Dedifferentiated amniotic fluid mesenchymal stem cell (primary cell): ENCODE results near the gene DDX25.
"Not testable (repeated sequence)": the region's sequence is repeated elsewhere in the genome, so short reads cannot be mapped to it uniquely, and the experiment has no call there.

ENCODE experiments used
- DNase-seq: peaks from one replicate; pipeline ENCODE4 v3.0.0-alpha.2; 2016; ENCODE audit errors: extremely low spot score

Gene DDX25

GRCh38 chr11:125903711-125904659, at the start of gene DDX25:
TSS of gene DDX25 (plus strand) at chr11:125904508. CDS start at chr11:125904518, 10 bp downstream.
- DNase-seq, result no peak

DNA sequence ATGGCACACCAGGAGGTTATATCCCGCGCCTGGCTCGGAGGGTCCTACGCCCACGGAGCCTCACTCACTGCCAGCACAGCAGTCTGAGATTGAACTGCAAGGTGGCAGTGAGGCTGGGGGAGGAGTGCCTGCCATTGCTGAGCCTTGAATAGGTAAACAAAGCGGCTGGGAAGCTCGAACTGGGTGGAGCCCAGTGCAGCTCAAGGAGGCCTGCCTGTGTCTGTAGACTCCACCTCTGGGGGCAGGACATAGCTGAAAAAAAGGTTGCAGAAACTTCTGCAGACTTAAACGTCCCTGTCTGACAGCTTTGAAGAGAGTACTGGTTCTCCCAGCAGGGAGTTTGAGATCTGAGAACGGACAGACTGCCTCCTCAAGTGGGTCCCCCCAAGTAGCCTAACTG, 46.6 kb upstream of the DDX25 start:
- DNase-seq, result not testable (repeated sequence)

DNA sequence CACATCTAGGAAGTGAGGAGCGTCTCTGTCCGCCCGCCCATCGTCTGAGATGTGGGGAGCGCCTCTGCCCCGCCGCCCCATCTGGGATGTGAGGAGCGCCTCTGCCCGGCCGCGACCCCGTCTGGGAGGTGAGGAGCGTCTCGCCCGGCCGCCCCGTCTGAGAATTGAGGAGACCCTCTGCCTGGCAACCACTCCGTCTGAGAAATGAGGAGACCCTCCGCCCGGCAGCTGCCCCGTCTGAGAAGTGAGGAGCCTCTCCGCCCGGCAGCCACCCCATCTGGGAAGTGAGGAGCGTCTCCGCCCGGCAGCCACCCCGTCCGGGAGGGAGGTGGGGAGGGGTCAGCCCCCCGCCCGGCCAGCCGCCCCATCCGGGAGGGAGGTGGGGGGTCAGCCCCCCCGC, 41.5 kb upstream of the DDX25 start:
- DNase-seq, result not testable (repeated sequence)

GRCh38 chr11:125865354-125865753, 39.0 kb upstream of the DDX25 start:
- not testable (repeated sequence) for DNase-seq

- DNase-seq, result no peak
Observed at GRCh38 chr11:125869521-125869920, 34.8 kb upstream of the DDX25 start.

DNA sequence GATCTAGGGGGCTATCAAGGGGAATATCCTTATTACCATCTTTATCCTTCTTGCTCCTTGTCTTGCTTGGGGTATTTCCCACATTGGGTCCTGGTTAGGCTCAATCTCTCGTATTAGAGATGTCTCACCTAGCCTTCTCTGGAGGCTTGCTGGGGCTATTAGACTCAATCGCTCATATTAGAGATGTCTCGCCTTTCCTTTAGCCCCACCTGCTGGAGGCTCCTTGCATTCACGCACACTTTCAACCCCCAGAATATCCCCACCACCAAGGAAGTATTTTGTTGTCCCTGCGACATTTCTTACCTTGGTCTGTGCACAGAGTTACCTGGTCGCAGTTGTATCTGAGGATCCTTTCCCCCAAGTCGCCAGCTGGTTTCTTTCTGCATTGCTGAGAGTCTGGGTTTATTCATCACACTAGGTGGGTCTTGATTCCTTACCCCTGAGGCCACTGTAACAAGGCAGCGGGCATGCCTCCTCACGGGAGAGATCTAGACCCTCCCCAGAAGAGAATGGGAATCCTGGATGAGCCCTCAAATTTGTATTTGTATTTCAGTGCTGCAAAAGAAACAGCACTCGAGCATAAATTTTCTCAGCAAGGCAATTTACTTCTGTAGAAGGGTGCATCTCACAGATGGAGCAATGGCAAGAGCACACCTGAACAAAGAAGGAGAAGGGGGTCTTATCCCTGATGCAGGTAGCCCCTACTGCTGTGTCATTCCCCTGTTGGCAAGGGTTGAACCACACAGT, 32.7 kb upstream of the DDX25 start:
- no peak for DNase-seq

- no peak for DNase-seq
Observed at GRCh38 chr11:125872138-125872491, 32.2 kb upstream of the DDX25 start.

DNA sequence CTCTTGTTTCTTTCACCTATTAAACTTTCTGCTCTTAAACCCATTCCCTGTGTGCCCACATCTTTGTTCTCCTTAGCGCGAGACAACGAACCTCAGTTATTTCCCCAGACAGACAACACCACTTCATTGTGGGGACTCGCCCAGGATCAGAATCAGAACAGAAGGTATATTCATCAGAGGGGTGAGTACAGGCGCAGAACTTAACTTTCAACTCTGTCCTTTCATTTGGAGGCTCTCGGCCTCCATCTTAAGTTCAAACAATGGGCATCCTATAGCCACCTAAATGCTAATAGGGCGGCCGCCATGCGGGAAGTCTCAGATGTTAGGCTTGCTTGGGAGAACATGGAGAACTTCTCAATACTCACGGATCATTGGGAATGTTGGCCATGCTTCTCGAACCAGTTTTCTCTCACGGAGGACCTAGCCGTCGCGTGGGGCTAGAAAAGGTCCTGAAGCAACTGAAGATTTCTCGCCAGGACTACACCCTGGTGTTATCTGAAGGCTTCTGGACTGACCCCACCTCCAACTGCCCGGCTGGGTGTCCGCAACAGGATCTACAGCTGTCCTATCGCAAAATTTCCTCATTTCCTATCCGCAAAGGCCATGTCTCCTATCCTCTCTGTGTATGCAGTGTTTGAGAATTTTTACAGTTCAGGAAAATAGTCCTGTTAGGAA, 30.3 kb upstream of the DDX25 start:
- no peak for DNase-seq

- DNase-seq, result peak; percentile 63
Observed at GRCh38 chr11:125874556-125875124, 29.7 kb upstream of the DDX25 start.

GRCh38 chr11:125881291-125881690, 23.0 kb upstream of the DDX25 start:
- DNase-seq, result no peak

DNA sequence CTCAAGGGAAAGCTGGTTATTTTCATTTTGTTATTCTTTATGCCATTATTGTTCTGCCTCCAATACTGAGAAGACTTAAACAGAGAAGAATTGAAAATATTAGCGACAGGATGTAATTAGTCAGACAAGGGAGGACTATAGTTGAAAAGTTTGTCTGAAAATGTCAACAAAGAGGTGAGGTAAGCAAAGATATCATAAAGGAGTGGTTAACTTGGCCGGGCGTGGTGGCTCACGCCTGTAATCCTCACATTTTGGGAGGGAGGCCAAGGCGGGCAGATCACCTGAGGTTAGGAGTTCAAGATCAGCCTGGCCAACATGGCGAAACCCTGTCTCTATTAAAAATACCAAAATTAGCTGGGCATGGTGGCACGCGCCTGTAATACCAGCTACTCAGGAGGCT, 20.9 kb upstream of the DDX25 start:
- no peak for DNase-seq

- no peak for DNase-seq
Observed at GRCh38 chr11:125886997-125887372, 17.3 kb upstream of the DDX25 start.

DNA sequence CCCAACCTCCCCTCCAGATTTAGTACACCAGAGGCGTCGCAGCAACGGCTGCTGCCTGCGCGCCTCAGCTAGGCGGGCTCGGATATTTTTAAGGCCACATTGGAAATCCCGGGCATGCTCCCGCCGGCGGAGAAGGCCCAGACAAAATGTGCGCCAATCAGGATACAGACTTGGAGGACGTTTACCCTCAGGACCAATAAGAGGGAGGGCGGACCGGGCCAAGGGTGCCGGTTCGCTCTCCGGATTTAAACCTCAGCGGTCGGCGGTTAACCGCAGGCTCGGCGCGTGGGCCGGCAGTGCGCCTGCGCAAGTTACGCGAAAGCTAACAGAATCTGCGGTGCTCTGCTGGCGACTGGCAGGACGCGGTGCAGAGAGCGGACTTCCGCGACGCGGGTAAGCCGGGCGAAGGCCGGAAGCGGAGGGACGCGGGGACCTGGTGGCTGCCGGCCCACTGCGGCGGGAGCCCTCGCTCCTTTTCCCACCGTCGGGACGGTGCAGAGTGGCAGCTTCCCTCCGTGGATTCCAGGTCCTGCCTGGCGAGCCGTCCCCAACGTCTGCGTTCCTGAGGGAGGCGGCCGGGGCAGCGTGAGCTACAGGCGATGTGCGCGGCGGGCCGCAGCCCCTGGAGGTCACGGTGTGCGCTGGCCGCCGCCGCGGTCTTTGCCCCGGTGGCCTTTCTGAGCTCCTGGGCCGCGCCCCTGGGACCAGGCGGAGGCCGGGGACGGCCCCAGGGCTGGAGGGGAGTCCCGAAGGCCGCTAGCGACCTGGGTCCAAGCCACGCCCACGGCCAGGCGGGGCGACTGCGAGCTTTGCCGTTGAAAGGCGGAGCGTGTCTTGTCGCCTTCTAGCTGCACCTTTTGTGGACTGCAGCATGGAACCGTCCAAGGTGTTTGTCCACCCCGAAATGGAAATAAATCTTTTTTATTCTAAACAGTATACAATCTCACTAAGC, 16.7 kb upstream of the DDX25 start, which contains the start of gene HYLS1:
HYLS1 (plus strand) TSS at position 296 of the 952 bp plus-strand sequence. CDS start 11,701 bp downstream, outside the sequence.
- DNase-seq, result peak; percentile 91

DNA sequence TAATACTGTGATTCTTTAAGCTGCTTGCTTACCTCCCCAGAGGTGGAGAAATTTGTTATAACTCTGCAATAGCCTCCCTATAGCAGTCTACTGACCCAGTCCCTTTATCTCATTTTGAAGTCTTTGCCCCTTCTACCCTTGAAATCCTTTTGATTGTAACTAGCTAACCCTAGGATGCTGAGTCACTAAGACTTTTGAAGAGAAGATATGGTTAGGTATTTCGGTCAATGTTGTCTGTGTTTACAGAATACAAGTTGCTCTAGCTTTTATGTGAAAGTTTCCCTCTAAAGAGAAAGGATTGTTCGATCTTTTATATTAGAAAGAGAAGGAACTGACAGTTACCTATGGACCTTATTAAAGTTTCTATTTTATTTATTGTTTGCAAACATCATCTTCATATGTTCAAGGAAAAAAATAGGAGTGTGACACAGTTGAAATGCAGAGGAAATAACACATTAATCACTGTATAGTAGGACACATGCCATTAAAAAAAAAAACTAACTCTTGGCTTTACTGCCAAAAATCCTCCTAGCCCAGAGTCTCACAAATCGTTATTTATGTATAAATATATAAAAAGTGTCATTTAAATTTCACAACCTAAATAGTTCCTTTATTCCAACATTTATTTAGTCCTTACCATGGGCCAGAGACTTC, 13.7 kb upstream of the DDX25 start:
- no peak for DNase-seq

DNA sequence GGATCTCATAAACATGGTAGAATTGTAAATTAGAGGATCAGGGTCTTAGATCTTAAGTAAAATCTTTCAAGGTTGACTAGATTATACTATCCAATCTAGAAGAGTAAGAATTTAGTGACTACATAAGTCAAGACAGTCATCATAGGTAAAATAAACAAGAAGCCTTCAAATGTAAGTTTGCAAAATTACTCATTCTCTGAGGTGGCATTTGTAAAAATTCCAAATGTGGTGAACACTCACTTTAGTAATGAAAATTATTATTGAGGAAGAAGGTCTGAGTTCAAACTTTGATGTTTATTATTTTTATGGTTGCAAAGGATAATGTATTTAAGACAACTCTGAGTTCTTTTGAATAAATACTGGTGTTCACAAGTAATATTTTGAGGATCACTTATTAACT, 12.2 kb upstream of the DDX25 start:
- no peak for DNase-seq

- no peak for DNase-seq
Observed at GRCh38 chr11:125892994-125893393, 11.3 kb upstream of the DDX25 start.

GRCh38 chr11:125901872-125902271, 2.4 kb upstream of the DDX25 start:
- DNase-seq, result no peak

- no peak for DNase-seq
Observed at GRCh38 chr11:125902277-125902926, 1.9 kb upstream of the DDX25 start.

DNA sequence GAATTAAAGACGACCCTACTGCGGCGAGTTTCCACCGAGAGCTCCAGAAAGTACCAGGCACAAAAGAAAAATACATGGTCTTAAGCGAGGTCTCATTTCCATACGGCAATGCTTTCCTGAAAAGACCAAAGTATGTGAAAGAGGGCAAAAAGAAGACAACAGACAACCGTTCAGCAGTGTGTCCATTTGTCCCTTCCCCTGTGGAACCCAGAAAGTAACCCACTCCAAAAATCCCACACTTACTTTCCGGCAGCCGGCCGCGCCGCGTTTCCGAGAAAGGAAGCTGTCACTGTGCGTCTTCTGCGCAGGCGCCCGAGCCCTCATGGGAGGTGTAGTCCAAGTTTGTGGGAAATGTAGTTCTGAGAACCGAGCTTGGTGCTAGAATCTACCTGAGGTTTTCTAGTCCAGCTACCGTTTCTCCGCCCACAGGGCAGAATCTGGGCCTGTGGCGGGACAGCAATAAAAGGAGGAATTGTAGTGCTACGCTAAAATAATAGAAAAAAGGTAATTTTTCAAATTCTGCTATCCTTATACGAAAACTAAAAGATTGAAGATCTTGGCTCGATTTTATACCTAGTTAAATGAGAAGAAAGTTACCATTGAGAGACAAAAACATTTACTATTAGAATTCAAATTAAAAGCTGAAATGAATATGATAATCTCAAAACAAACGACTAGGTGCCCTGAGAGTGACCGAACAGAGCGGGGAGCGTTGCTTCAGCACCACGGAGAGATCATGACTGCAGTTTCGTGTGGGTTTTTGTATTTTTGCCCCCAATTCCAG, 1.2 kb upstream of the DDX25 start, which contains the start of gene PUS3:
PUS3 (minus strand) TSS at position 280 of the 784 bp plus-strand sequence. CDS start 6,922 bp downstream, outside the sequence.
- peak; percentile 82 for DNase-seq
